HepG2 (cell line): Measurements from ENCODE around the gene PKDREJ. TPM values are rescaled to one million over a fixed set of nuclear protein-coding genes. Genes with fewer than 3 reads are reported as not detected.
A peak's percentile ranks its signal among the peaks of the same experiment; 100 is the strongest.

Experiments used
- ARHGAP35 ChIP-seq: sonication (generic); formaldehyde crosslinking; IDR thresholded peaks from 2 replicates; pipeline ENCODE4 v1.9.0; 2022; ENCODE audit warnings: mild to moderate bottlenecking, inconsistent platforms, moderate library complexity, missing genetic modification reagents, borderline replicate concordance
- ATM ChIP-seq: fragments of 450-650 bp; IDR thresholded peaks from 2 replicates; pipeline ENCODE4 v1.7.1; 2017; ENCODE audit warnings: mild to moderate bottlenecking, borderline replicate concordance
- CAMTA2 ChIP-seq: sonication (generic); formaldehyde crosslinking; IDR thresholded peaks from 2 replicates; pipeline ENCODE4 v1.4.0; 2020; ENCODE audit warnings: mild to moderate bottlenecking, missing genetic modification reagents, borderline replicate concordance
- CBX1 ChIP-seq: IDR thresholded peaks from one replicate; pipeline ENCODE4 v1.6.1; 2016; ENCODE audit warnings: antibody characterized with exemption, low read depth
- CHD4 ChIP-seq: fragments of 200-600 bp; sonication (generic); IDR thresholded peaks from 2 replicates; pipeline ENCODE4 v1.7.0; 2017; ENCODE audit warnings: mild to moderate bottlenecking, low read length, borderline replicate concordance
- FOXO4 ChIP-seq: sonication (generic); formaldehyde crosslinking; conservative IDR thresholded peaks from 2 replicates; pipeline ENCODE4 v1.8.1; 2023; ENCODE audit warnings: missing genetic modification reagents
- HNRNPLL ChIP-seq: fragments of 200-400 bp; formaldehyde crosslinking; IDR thresholded peaks from 2 replicates; pipeline ENCODE4 v1.6.1; 2017; ENCODE audit warnings: mild to moderate bottlenecking, low read depth, low read length; ENCODE audit not compliant: poor library complexity, severe bottlenecking
- MIER2 ChIP-seq: IDR thresholded peaks from 2 replicates; pipeline ENCODE4 v1.6.1; 2016; ENCODE audit warnings: missing biosample characterization, missing genetic modification reagents
- MTA3 ChIP-seq: sonication (generic); formaldehyde crosslinking; IDR thresholded peaks from 2 replicates; pipeline ENCODE4 v1.4.0; 2020; ENCODE audit warnings: missing genetic modification reagents
- PAF1 ChIP-seq: IDR thresholded peaks from 2 replicates; pipeline ENCODE4 v1.6.1; 2016; ENCODE audit warnings: missing genetic modification reagents, missing compliant biosample characterization
- RBFOX2 ChIP-seq: fragments of 200-400 bp; formaldehyde crosslinking; IDR thresholded peaks from 2 replicates; pipeline ENCODE4 v1.6.1; 2017; ENCODE audit warnings: low read depth, mild to moderate bottlenecking, low read length
- REST ChIP-seq, 2 experiments: IDR thresholded peaks; 2 replicates each; pipeline ENCODE4 v1.6.1; 2011 to 2012; ENCODE audit warnings: low read length in 2 of 2, borderline replicate concordance in 1 of 2, low read depth in 1 of 2, mild to moderate bottlenecking in 1 of 2, moderate library complexity in 1 of 2
- RFXAP ChIP-seq: sonication (generic); formaldehyde crosslinking; IDR thresholded peaks from 2 replicates; pipeline ENCODE4 v1.4.0; 2020; ENCODE audit warnings: missing genetic modification reagents, borderline replicate concordance
- ZNF276 ChIP-seq: sonication (generic); formaldehyde crosslinking; IDR thresholded peaks from 2 replicates; pipeline ENCODE4 v1.4.0; 2020; ENCODE audit warnings: mild to moderate bottlenecking, low read depth, missing genetic modification reagents
- ZNF513 ChIP-seq: sonication (generic); formaldehyde crosslinking; conservative IDR thresholded peaks from 2 replicates; pipeline ENCODE4 v1.5.0; 2020; ENCODE audit warnings: missing genetic modification reagents
- ZNF589 ChIP-seq: sonication (generic); formaldehyde crosslinking; conservative IDR thresholded peaks from 2 replicates; pipeline ENCODE4 v1.8.0; 2022; ENCODE audit warnings: mild to moderate bottlenecking, moderate library complexity, missing genetic modification reagents
- ZNF770 ChIP-seq: sonication (generic); formaldehyde crosslinking; IDR thresholded peaks from 2 replicates; pipeline ENCODE4 v1.5.0; 2020; ENCODE audit warnings: mild to moderate bottlenecking, missing genetic modification reagents
- polyA plus RNA-seq, 8 experiments: library from polyadenylated mRNA; depleted of rRNA in 3 of 8; stranded (reverse) in 7 of 8; unstranded in 1 of 8; fragments of >200 nt; fragmentation: Illumina TruSeq in 4 of 8; extraction: Trizol in 4 of 8; gene quantifications; 2 replicates each; pipeline versions ENCODE4 v1.2.1 to v1.2.3, GENCODE V29; 2011 to 2016; ENCODE audit warnings: low read depth in 4 of 8, missing spikeins in 1 of 8, mixed read lengths in 1 of 8; ENCODE audit not compliant: insufficient read depth in 1 of 8
- total RNA-seq, 5 experiments: library from RNA; depleted of rRNA; stranded (reverse); fragments of >200 nt; fragmentation: Illumina TruSeq; extraction: Trizol; gene quantifications; 2 replicates each; pipeline ENCODE4 v1.2.3, GENCODE V29; 2016; ENCODE audit warnings: low read depth in 1 of 5

The PKDREJ gene
- total and polyA plus RNA-seq, 2 of the 13 experiments (the other 11 are each of a cell fraction or from before 2014, with no cell fraction given) = not detected

- no peak for TF ChIP-seq MIER2 (CRISPR knock-in tag)
- TF ChIP-seq ZNF276 (CRISPR knock-in tag) = no peak
- TF ChIP-seq ARHGAP35 (CRISPR knock-in tag) = no peak
- TF ChIP-seq RBFOX2 = peak; percentile 79
- TF ChIP-seq CBX1 = no peak
- TF ChIP-seq MTA3 = no peak
- no peak for TF ChIP-seq CHD4
- no peak for TF ChIP-seq REST (IDR thresholded peaks at IDR 0.05; ENCODE audit: borderline replicate concordance in 1 of 2, low read depth in 1 of 2, low read length in 2 of 2)
- TF ChIP-seq PAF1 (CRISPR knock-in tag) = no peak
- TF ChIP-seq ZNF770 (CRISPR knock-in tag) = no peak
- no peak for TF ChIP-seq HNRNPLL
- no peak for TF ChIP-seq ATM
- no peak for TF ChIP-seq ZNF589 (CRISPR knock-in tag)
- TF ChIP-seq ZNF513 (CRISPR knock-in tag) = no peak
- TF ChIP-seq RFXAP (CRISPR knock-in tag) = no peak
- TF ChIP-seq FOXO4 (CRISPR knock-in tag) = 0 out of 2 replicates have a peak, but pooled peaks have one; percentile 61
- no peak for TF ChIP-seq CAMTA2 (CRISPR knock-in tag)
Observed at GRCh38 chr22:46289244-46289891, 26.2 kb upstream of the PKDREJ start (continued).
